Sigmoid colon (tissue), 4 donors: ENCODE results near the gene LHFPL5.

Experiments
- POLR2A ChIP-seq, 2 donors: fragments of 450-650 bp; IDR thresholded peaks; one replicate each; pipeline ENCODE4 v1.6.1; 2016; ENCODE audit warnings: antibody characterized with exemption in 2 of 2, mild to moderate bottlenecking in 2 of 2, moderate library complexity in 2 of 2
- POLR2AphosphoS5 ChIP-seq, 4 donors: sonication (generic); formaldehyde crosslinking; IDR thresholded peaks; one replicate each; pipeline ENCODE4 v1.6.1; 2017; ENCODE audit warnings: antibody characterized with exemption in 4 of 4
- TF ChIP-seq, protein P1 (sequence below), 4 experiments: fragments of 450-650 bp in 3 of 4; fragments of 200-600 bp in 1 of 4; IDR thresholded peaks; one replicate each; pipeline ENCODE4 v1.5.1; 2016 to 2019; ENCODE audit warnings: antibody characterized with exemption in 4 of 4, mild to moderate bottlenecking in 3 of 4, moderate library complexity in 2 of 4

DNA sequence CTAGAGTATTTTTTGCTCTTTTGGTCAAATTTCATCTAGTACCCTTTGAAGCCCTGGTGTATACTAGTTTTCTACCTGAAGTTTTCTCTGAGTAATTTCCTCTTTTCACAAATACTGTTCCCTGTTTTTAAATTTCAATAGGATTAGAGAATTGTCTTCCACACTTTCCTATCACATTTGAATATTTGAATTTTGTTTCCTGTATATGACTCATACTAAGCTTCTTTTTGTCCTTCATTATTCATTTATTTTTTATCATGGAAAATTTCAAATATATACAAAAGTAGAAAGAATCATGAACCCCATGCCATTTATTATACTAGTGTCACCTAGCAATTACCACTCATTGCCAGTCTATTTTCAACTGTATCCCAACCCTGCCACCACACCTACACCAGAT, 52.7 kb downstream of the LHFPL5 start:
- TF ChIP-seq POLR2A (IDR thresholded peaks at IDR 0.05) (no peak), POLR2AphosphoS5 (IDR thresholded peaks at IDR 0.05) (no peak)
- TF ChIP-seq, protein P1, sequence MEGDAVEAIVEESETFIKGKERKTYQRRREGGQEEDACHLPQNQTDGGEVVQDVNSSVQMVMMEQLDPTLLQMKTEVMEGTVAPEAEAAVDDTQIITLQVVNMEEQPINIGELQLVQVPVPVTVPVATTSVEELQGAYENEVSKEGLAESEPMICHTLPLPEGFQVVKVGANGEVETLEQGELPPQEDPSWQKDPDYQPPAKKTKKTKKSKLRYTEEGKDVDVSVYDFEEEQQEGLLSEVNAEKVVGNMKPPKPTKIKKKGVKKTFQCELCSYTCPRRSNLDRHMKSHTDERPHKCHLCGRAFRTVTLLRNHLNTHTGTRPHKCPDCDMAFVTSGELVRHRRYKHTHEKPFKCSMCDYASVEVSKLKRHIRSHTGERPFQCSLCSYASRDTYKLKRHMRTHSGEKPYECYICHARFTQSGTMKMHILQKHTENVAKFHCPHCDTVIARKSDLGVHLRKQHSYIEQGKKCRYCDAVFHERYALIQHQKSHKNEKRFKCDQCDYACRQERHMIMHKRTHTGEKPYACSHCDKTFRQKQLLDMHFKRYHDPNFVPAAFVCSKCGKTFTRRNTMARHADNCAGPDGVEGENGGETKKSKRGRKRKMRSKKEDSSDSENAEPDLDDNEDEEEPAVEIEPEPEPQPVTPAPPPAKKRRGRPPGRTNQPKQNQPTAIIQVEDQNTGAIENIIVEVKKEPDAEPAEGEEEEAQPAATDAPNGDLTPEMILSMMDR (IDR thresholded peaks at IDR 0.05): no peak
